GM21381 (cell line): ENCODE measurements around the gene ATAD1.
"Not testable (repeated sequence)": the region's sequence is repeated elsewhere in the genome, so short reads cannot be mapped to it uniquely, and the experiment has no call there.

Experiments
- ATAC-seq: cut with Tn5 transposase; IDR thresholded peaks from one replicate; pipeline ENCODE4 v1.9.1; 2021; ENCODE audit warnings: mild to moderate bottlenecking, moderate library complexity; ENCODE audit not compliant: unreplicated experiment

Gene ATAD1

GRCh38 chr10:87846711-87847110 lies 28.7 kb upstream of the ATAD1 start:
- not testable (repeated sequence) for ATAC-seq

- no peak for ATAC-seq
These were observed 28.0 kb upstream of the ATAD1 start for GRCh38 chr10:87846023-87846422.

- ATAC-seq, result no peak
These were observed 27.6 kb upstream of the ATAD1 start for GRCh38 chr10:87845624-87845998.

GRCh38 chr10:87844837-87845623 lies 27.0 kb upstream of the ATAD1 start:
- no peak for ATAC-seq

- no peak for ATAC-seq
These were observed 25.7 kb upstream of the ATAD1 start for GRCh38 chr10:87843714-87844113.

GRCh38 chr10:87842776-87843497 lies 24.9 kb upstream of the ATAD1 start:
- ATAC-seq, result no peak

GRCh38 chr10:87842220-87842641 lies 24.2 kb upstream of the ATAD1 start:
- ATAC-seq, result no peak

- no peak for ATAC-seq
These were observed 23.2 kb upstream of the ATAD1 start for GRCh38 chr10:87841186-87841585.

- ATAC-seq, result no peak
These were observed 20.6 kb upstream of the ATAD1 start for GRCh38 chr10:87838650-87839049.

- ATAC-seq, result no peak
These were observed 19.4 kb upstream of the ATAD1 start for GRCh38 chr10:87837445-87837844.

- ATAC-seq, result no peak
These were observed 18.1 kb upstream of the ATAD1 start for GRCh38 chr10:87836098-87836497.

- no peak for ATAC-seq
These were observed 12.1 kb upstream of the ATAD1 start for GRCh38 chr10:87829986-87830729.

- ATAC-seq, result not testable (repeated sequence)
These were observed 11.0 kb upstream of the ATAD1 start for GRCh38 chr10:87829051-87829450.

- no peak for ATAC-seq
These were observed 9.7 kb upstream of the ATAD1 start for GRCh38 chr10:87827681-87828080.

- no peak for ATAC-seq
These were observed 8.6 kb upstream of the ATAD1 start for GRCh38 chr10:87826653-87827052.

GRCh38 chr10:87819289-87819585 lies 1.2 kb upstream of the ATAD1 start:
- no peak for ATAC-seq

GRCh38 chr10:87818505-87819288 lies 671 bp upstream of the ATAD1 start:
- ATAC-seq, result peak; percentile 47

- no peak for ATAC-seq
These were observed 973 bp downstream of the ATAD1 start for GRCh38 chr10:87816898-87817608.

- ATAC-seq, result no peak
These were observed 1.7 kb downstream of the ATAD1 start for GRCh38 chr10:87816163-87816897.
